B cell (primary cell): ENCODE measurements around the gene ODAD4. TPM values are rescaled to one million over a fixed set of nuclear protein-coding genes. Genes with fewer than 3 reads are reported as not detected.

Experiments
- ATAC-seq: fragments of 200-7000 bp; cut with Tn5 transposase; one replicate; pipeline ENCODE4 v1.10.0; 2021; ENCODE audit warnings: low read depth, mild to moderate bottlenecking, moderate number of reproducible peaks, moderate library complexity
- CTCF ChIA-PET: fragments of 350-600 bp; sonication (Branson Sonifier 250); formaldehyde crosslinking; loops from one replicate; lab custom pipeline; 2021; ENCODE audit warnings: antibody characterized with exemption, inconsistent platforms; lab: Charles Lee
- POLR2A ChIA-PET: fragments of 350-600 bp; sonication (Branson Sonifier 250); formaldehyde crosslinking; loops from one replicate; lab custom pipeline; 2021; ENCODE audit warnings: antibody characterized with exemption; lab: Charles Lee
- DNase-seq: peaks from one replicate; pipeline ENCODE4 v3.0.0; 2013
- H2AFZ ChIP-seq: 2 replicates; pipeline ENCODE4 v1.6.1; 2012; ENCODE audit warnings: mild to moderate bottlenecking, low read depth, low read length; ENCODE audit not compliant: insufficient read depth, poor library complexity, severe bottlenecking
- H3K27ac ChIP-seq, 2 donors: 1 replicate in 1 of 2; 2 replicates in 1 of 2; pipeline ENCODE4 v1.5.1; 2012 to 2013; ENCODE audit warnings: low read length in 2 of 2, mild to moderate bottlenecking in 2 of 2, moderate library complexity in 1 of 2
- H3K27me3 ChIP-seq, 4 experiments: fragments of 200-600 bp in 1 of 4; sonication (generic) in 1 of 4; replicated peaks in 1 of 4; 1 replicate in 2 of 4; 2 replicates in 2 of 4; pipeline versions ENCODE4 v1.6.1 to v1.7.0; 2013 to 2016; ENCODE audit warnings: low read length in 3 of 4, mild to moderate bottlenecking in 2 of 4, mixed read lengths in 1 of 4, moderate library complexity in 1 of 4; ENCODE audit not compliant: insufficient read depth in 4 of 4, control insufficient read depth in 3 of 4; ENCODE audit errors: control extremely low read depth in 1 of 4
- H3K36me3 ChIP-seq, 2 experiments: replicated peaks in 1 of 2; 1 replicate in 1 of 2; 2 replicates in 1 of 2; pipeline versions ENCODE4 v1.6.1 to v1.7.1; 2013; ENCODE audit warnings: low read length in 1 of 2; ENCODE audit not compliant: insufficient read depth in 2 of 2, control insufficient read depth in 1 of 2; ENCODE audit errors: control extremely low read depth in 1 of 2, extremely low read depth in 1 of 2
- H3K4me1 ChIP-seq, 2 donors: fragments of 200-600 bp in 1 of 2; sonication (generic) in 1 of 2; 1 replicate in 1 of 2; 2 replicates in 1 of 2; pipeline versions ENCODE4 v1.5.1 to v1.6.1; 2013 to 2017; ENCODE audit warnings: low read length in 2 of 2; ENCODE audit not compliant: control insufficient read depth in 2 of 2, insufficient read depth in 2 of 2
- H3K4me2 ChIP-seq: replicated peaks from 2 replicates; pipeline ENCODE3; 2012; ENCODE audit warnings: mild to moderate bottlenecking, low read depth, low read length; ENCODE audit not compliant: poor library complexity, severe bottlenecking
- H3K4me3 ChIP-seq, 5 experiments: fragments of 200-600 bp in 1 of 5; sonication (generic) in 1 of 5; 1 replicate in 3 of 5; 2 replicates in 2 of 5; pipeline versions ENCODE4 v1.5.1 to v1.7.0; 2011 to 2016; ENCODE audit warnings: low read length in 4 of 5, mild to moderate bottlenecking in 4 of 5, low read depth in 2 of 5, control low read depth in 1 of 5, moderate library complexity in 1 of 5; ENCODE audit not compliant: insufficient read depth in 1 of 5; ENCODE audit errors: control extremely low read depth in 1 of 5, extremely low read depth in 1 of 5
- H3K79me2 ChIP-seq: fragments of 200-600 bp; sonication (generic); one replicate; pipeline ENCODE4 v1.6.0; 2016; ENCODE audit warnings: low read length; ENCODE audit not compliant: control insufficient read depth, insufficient read depth
- H3K9ac ChIP-seq: fragments of 200-600 bp; sonication (generic); 2 replicates; pipeline ENCODE4 v1.6.1; 2017; ENCODE audit warnings: mild to moderate bottlenecking, low read length, moderate library complexity
- H3K9me3 ChIP-seq, 3 donors: one replicate each; pipeline versions ENCODE4 v1.6.1 to v1.7.1; 2013; ENCODE audit warnings: low read length in 2 of 3; ENCODE audit not compliant: control insufficient read depth in 2 of 3, insufficient read depth in 1 of 3; ENCODE audit errors: control extremely low read depth in 1 of 3
- H4K20me1 ChIP-seq: 2 replicates; pipeline ENCODE4 v1.6.0; 2012; ENCODE audit warnings: mild to moderate bottlenecking, low read length; ENCODE audit not compliant: insufficient read depth, control insufficient read depth, poor library complexity, severe bottlenecking
- H3K27ac Mint-ChIP-seq: one replicate; pipeline ENCODE4 v1.8.0; 2021; ENCODE audit warnings: mixed read lengths
- H3K27me3 Mint-ChIP-seq: one replicate; pipeline ENCODE4 v1.8.0; 2021; ENCODE audit warnings: mixed read lengths
- H3K4me1 Mint-ChIP-seq: one replicate; pipeline ENCODE4 v1.8.0; 2021; ENCODE audit warnings: mixed read lengths
- H3K4me3 Mint-ChIP-seq: one replicate; pipeline ENCODE4 v1.8.0; 2021; ENCODE audit warnings: mixed read lengths
- H3K9me3 Mint-ChIP-seq: one replicate; pipeline ENCODE4 v1.8.0; 2022; ENCODE audit warnings: mixed read lengths; ENCODE audit not compliant: insufficient read depth
- CTCF ChIP-seq: fragments of 200-600 bp; IDR thresholded peaks from one replicate; pipeline ENCODE4 v1.8.0; 2022; ENCODE audit warnings: antibody characterized with exemption, mild to moderate bottlenecking
- EZH2 ChIP-seq: IDR thresholded peaks from 2 replicates; pipeline ENCODE4 v1.6.1; 2012; ENCODE audit warnings: borderline replicate concordance, low read depth, mild to moderate bottlenecking, moderate library complexity, low read length; ENCODE audit not compliant: insufficient read depth, poor library complexity, severe bottlenecking
- WGBS: methylation state at CpG from one replicate; pipeline ENCODE4 v1.1.5; 2013; ENCODE audit warnings: missing lambda C conversion rate; ENCODE audit not compliant: insufficient coverage; 5-methylcytosine and 5-hydroxymethylcytosine counted together
- intact Hi-C: fragments of 100-400 bp; cut with micrococcal nuclease; formaldehyde crosslinking; loops from one replicate; pipeline ENCODE4 v1.10.0; 2022
- polyA plus RNA-seq: library from polyadenylated mRNA; depleted of rRNA; stranded (reverse); fragments of >200 nt; gene quantifications from 2 replicates; pipeline ENCODE4 v1.2.3, GENCODE V29; 2012
- total RNA-seq, 2 donors: library from RNA; stranded (reverse); fragments of 120-200 nt in 1 of 2; gene quantifications; 1 replicate in 1 of 2; 2 replicates in 1 of 2; pipeline versions ENCODE4 v1.2.3 to v1.2.4, GENCODE V29; 2013 to 2022

Gene ODAD4
- total and polyA plus RNA-seq, 2 donors (not counting 1 experiment from before 2014, with no cell fraction given): 0.27 TPM; not detected in 1

DNA sequence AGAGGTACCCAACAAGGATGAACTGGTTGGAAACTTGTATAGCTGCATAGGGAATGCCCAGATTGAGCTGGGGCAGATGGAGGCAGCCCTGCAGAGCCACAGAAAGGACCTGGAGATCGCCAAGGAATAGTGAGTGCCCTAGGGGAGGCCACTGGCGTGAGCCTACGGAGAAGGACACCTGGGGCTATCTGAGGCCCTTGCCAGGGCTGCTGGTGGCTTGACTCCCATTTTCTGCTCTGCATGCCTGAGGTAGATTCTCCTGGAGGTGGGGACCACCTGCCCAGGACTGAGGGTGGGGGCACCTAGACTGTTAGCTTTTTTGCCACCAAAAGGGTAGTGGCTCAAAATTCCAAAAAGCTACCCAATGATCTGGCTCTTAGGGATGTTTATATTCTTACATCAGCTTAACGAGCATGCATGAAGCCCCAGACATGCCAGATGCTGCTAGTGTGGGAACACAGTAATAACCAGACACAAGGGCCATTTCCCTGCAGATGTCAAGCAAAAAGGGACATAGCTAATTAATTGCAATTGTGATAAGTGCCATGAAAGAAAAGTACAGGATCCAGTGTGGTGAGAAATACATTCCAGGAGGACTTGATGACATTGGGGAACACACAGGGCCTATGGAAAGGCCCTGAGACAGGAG, 8.8 kb downstream of the ODAD4 start:
- Histone ChIP-seq H3K9ac (no peak overlapping the region), H4K20me1 (no peaks in the 10 kb centered on the region), H3K27ac (no peak overlapping the region), H3K9me3 (no peaks in the 10 kb centered on the region), H3K27me3 (no peaks in the 10 kb centered on the region), H3K4me1 (no peaks in the 10 kb centered on the region), H3K36me3 (no peaks in the 10 kb centered on the region), H3K79me2 (no peaks in the 10 kb centered on the region), H2AFZ (no peak overlapping the region), H3K4me2 (no peak overlapping the region), H3K4me3 (no peak overlapping the region)
- intact Hi-C loops: no loop called here
- WGBS: 92% methylated on average over 4 of the region's 4 CpGs
- peaks cover 3% of the 10 kb centered on the region for H3K27me3 Mint-ChIP-seq
- no peak for DNase-seq
- H3K4me1 Mint-ChIP-seq: no peaks in the 10 kb centered on the region
- no peak for ATAC-seq
- no peaks in the 10 kb centered on the region for H3K9me3 Mint-ChIP-seq
- no peak overlapping the region for H3K27ac Mint-ChIP-seq
- H3K4me3 Mint-ChIP-seq: no peak overlapping the region
- ChIA-PET POLR2A (no interaction called here), CTCF (interaction anchor here (0.5 to 1.1 kb wide), 2 partner anchors 24 to 215 kb away, joined by 5 read pairs; no protein-coding TSS in a partner anchor)
- TF ChIP-seq EZH2 (no peak), CTCF (no peak)

GRCh38 chr17:41939693-41940090, 9.3 kb downstream of the ODAD4 start:
- H3K9me3 ChIP-seq: no peaks in the 10 kb centered on the region
- H4K20me1 ChIP-seq: no peaks in the 10 kb centered on the region
- intact Hi-C loops: no loop called here
- 98% methylated on average over 6 of the region's 6 CpGs for WGBS
- no peak for ATAC-seq
- no peak overlapping the region for H2AFZ ChIP-seq
- H3K27me3 Mint-ChIP-seq: peaks cover 3% of the 10 kb centered on the region
- H3K4me2 ChIP-seq: no peak overlapping the region
- no peak overlapping the region for H3K9ac ChIP-seq
- no peaks in the 10 kb centered on the region for H3K27me3 ChIP-seq
- no peaks in the 10 kb centered on the region for H3K36me3 ChIP-seq
- H3K9me3 Mint-ChIP-seq: no peaks in the 10 kb centered on the region
- CTCF ChIA-PET: interaction anchor here (0.5 to 1.2 kb wide), 2 partner anchors 23 to 215 kb away, joined by 5 to 6 read pairs; no protein-coding TSS in a partner anchor
- no peak overlapping the region for H3K4me3 ChIP-seq
- no peak overlapping the region for H3K4me3 Mint-ChIP-seq
- POLR2A ChIA-PET: no interaction called here
- H3K4me1 ChIP-seq: no peaks in the 10 kb centered on the region
- no peak for TF ChIP-seq CTCF
- no peak for TF ChIP-seq EZH2
- H3K27ac ChIP-seq: no peak overlapping the region
- H3K4me1 Mint-ChIP-seq: no peaks in the 10 kb centered on the region
- H3K27ac Mint-ChIP-seq: no peak overlapping the region
- no peak for DNase-seq
- no peaks in the 10 kb centered on the region for H3K79me2 ChIP-seq
